PC-3 (cell line): ENCODE results near the gene HPDL. TPM values are rescaled to one million over a fixed set of nuclear protein-coding genes. Genes with fewer than 3 reads are reported as not detected.

Source experiments
- ATAC-seq: fragments of 200-7000 bp; cut with Tn5 transposase; 2 replicates; pipeline ENCODE4 v1.9.1; 2020; ENCODE audit warnings: mild to moderate bottlenecking, moderate library complexity
- BruUV-seq: library from RNA; stranded (reverse); fragments of 400-500 nt; replicated peaks from 2 replicates; lab custom pipeline; 2021; lab: Mats Ljungman, UMichigan
- CTCF ChIA-PET: fragments of 300-600 bp; sonication (Branson Sonifier 250); formaldehyde crosslinking; loops from one replicate; lab custom pipeline; 2022; ENCODE audit warnings: antibody characterized with exemption; lab: Charles Lee
- POLR2A ChIA-PET: fragments of 300-600 bp; sonication (Branson Sonifier 250); formaldehyde crosslinking; loops from one replicate; lab custom pipeline; 2022; ENCODE audit warnings: antibody characterized with exemption; ENCODE audit not compliant: unreplicated experiment; lab: Charles Lee
- DNase-seq: peaks from one replicate; pipeline ENCODE4 v3.0.0-alpha.2; 2015
- H2AFZ ChIP-seq: fragments of 300-600 bp; sonication (generic); 2 replicates; pipeline ENCODE4 v1.6.0; 2016; ENCODE audit warnings: antibody characterized with exemption, low read length
- H3F3A ChIP-seq: fragments of 300-600 bp; sonication (generic); one replicate; pipeline ENCODE4 v1.6.0; 2017; ENCODE audit warnings: antibody characterized with exemption, low read length, control low read depth, mild to moderate bottlenecking; ENCODE audit not compliant: unreplicated experiment
- H3K27ac ChIP-seq: fragments of 300-600 bp; sonication (generic); 2 replicates; pipeline ENCODE4 v1.5.1; 2016; ENCODE audit warnings: mild to moderate bottlenecking, low read length
- H3K27me3 ChIP-seq: fragments of 300-600 bp; sonication (generic); 2 replicates; pipeline ENCODE4 v1.6.1; 2016; ENCODE audit warnings: low read length, mixed read lengths
- H3K36me3 ChIP-seq: fragments of 300-600 bp; sonication (generic); 2 replicates; pipeline ENCODE4 v1.6.1; 2016; ENCODE audit warnings: low read depth, mixed run types, low read length, mixed read lengths
- H3K4me1 ChIP-seq: fragments of 300-600 bp; sonication (generic); 2 replicates; pipeline ENCODE4 v1.5.1; 2016; ENCODE audit warnings: low read length; ENCODE audit not compliant: insufficient read depth
- H3K4me2 ChIP-seq: fragments of 300-600 bp; sonication (generic); 2 replicates; pipeline ENCODE4 v1.6.0; 2016; ENCODE audit warnings: low read length
- H3K4me3 ChIP-seq: fragments of 300-600 bp; sonication (generic); 2 replicates; pipeline ENCODE4 v1.5.1; 2016; ENCODE audit warnings: mild to moderate bottlenecking, low read length, mixed read lengths
- H3K79me2 ChIP-seq: fragments of 300-600 bp; sonication (generic); 2 replicates; pipeline ENCODE4 v1.6.1; 2017; ENCODE audit warnings: low read length, mixed read lengths
- H3K9ac ChIP-seq: fragments of 300-600 bp; sonication (generic); 2 replicates; pipeline ENCODE4 v1.6.0; 2016; ENCODE audit warnings: mild to moderate bottlenecking, low read length
- H3K9me2 ChIP-seq: fragments of 300-600 bp; sonication (generic); replicated peaks from 2 replicates; pipeline ENCODE4 v1.6.1; 2016; ENCODE audit warnings: mixed run types, low read length, mixed read lengths
- H3K9me3 ChIP-seq: fragments of 300-600 bp; sonication (generic); 2 replicates; pipeline ENCODE4 v1.6.1; 2016; ENCODE audit warnings: low read length, mixed read lengths
- H4K20me1 ChIP-seq: fragments of 300-600 bp; sonication (generic); 2 replicates; pipeline ENCODE4 v1.6.1; 2016; ENCODE audit warnings: low read length, mixed read lengths
- EZH2 ChIP-seq: fragments of 300-600 bp; sonication (generic); IDR thresholded peaks from one replicate; pipeline ENCODE4 v1.6.1; 2017; ENCODE audit warnings: antibody characterized with exemption, mild to moderate bottlenecking, low read length; ENCODE audit not compliant: unreplicated experiment
- EZH2phosphoT487 ChIP-seq: fragments of 300-600 bp; sonication (generic); IDR thresholded peaks from 2 replicates; pipeline ENCODE4 v1.6.1; 2018; ENCODE audit warnings: mild to moderate bottlenecking, antibody characterized with exemption, low read length, borderline replicate concordance
- intact Hi-C: fragments of 100-400 bp; cut with micrococcal nuclease; formaldehyde crosslinking; loops from 2 replicates; pipeline ENCODE4 v1.9.0; 2023
- total RNA-seq: library from RNA; depleted of rRNA; stranded (reverse); fragments of >200 nt; gene quantifications from 2 replicates; pipeline ENCODE4 v1.2.3, GENCODE V29; 2014
- TF ChIP-seq, protein P1 (sequence below): fragments of 300-600 bp; sonication (generic); conservative IDR thresholded peaks from 2 replicates; pipeline ENCODE4 v1.5.1; 2017; ENCODE audit warnings: antibody characterized with exemption, low read depth, mild to moderate bottlenecking, low read length

The HPDL gene
- total RNA-seq, 1 experiment from 2014 or later: not detected

DNA sequence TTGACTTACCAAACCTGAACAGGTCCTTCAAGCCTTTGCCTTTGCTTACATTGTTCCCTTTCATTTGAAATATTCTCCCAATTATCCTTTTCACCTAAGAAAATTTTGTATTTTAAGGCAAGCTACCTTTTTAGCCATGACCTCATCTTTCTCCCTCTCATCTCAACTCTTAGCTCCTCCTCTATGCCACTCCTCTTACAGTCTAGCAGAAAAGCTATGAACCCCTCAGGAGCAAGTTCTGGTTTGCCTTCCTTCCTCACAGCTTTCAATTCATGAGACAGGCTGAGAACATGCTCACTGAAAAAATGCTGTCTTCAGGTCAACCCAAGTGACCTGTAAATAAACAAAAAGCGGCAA, 21.9 kb downstream of the HPDL start:
- CTCF ChIA-PET: no interaction called here
- no peaks in the 10 kb centered on the region for H3F3A ChIP-seq
- no peak overlapping the region for H3K9ac ChIP-seq
- H3K27ac ChIP-seq: no peak overlapping the region
- 0 out of 2 replicates have a peak, but pooled peaks cover 2% of the 10 kb centered on the region for H4K20me1 ChIP-seq
- no peaks in the 10 kb centered on the region for H3K9me2 ChIP-seq
- H3K36me3 ChIP-seq: peaks cover 14% of the 10 kb centered on the region
- no peak overlapping the region for H2AFZ ChIP-seq
- H3K79me2 ChIP-seq: no peaks in the 10 kb centered on the region
- intact Hi-C loops: no loop called here
- peaks cover 13% of the 10 kb centered on the region for H3K4me1 ChIP-seq
- TF ChIP-seq, protein P1, sequence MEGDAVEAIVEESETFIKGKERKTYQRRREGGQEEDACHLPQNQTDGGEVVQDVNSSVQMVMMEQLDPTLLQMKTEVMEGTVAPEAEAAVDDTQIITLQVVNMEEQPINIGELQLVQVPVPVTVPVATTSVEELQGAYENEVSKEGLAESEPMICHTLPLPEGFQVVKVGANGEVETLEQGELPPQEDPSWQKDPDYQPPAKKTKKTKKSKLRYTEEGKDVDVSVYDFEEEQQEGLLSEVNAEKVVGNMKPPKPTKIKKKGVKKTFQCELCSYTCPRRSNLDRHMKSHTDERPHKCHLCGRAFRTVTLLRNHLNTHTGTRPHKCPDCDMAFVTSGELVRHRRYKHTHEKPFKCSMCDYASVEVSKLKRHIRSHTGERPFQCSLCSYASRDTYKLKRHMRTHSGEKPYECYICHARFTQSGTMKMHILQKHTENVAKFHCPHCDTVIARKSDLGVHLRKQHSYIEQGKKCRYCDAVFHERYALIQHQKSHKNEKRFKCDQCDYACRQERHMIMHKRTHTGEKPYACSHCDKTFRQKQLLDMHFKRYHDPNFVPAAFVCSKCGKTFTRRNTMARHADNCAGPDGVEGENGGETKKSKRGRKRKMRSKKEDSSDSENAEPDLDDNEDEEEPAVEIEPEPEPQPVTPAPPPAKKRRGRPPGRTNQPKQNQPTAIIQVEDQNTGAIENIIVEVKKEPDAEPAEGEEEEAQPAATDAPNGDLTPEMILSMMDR: no peak
- TF ChIP-seq EZH2phosphoT487 (no peak), EZH2 (no peak)
- ATAC-seq: no peak
- no peak for DNase-seq
- no TSS peak for BruUV-seq
- no peak overlapping the region for H3K4me2 ChIP-seq
- H3K4me3 ChIP-seq: no peak overlapping the region
- H3K9me3 ChIP-seq: no peaks in the 10 kb centered on the region
- H3K27me3 ChIP-seq: no peaks in the 10 kb centered on the region
- POLR2A ChIA-PET: interaction anchor here (0.6 kb wide), 3 partner anchors 45 to 1002 kb away, joined by 3 to 19 read pairs (median 12); no protein-coding TSS in a partner anchor

- no peak for DNase-seq
- H3K9me3 ChIP-seq: no peaks in the 10 kb centered on the region
- H3K27ac ChIP-seq: no peak overlapping the region
- no peaks in the 10 kb centered on the region for H3K79me2 ChIP-seq
- peaks cover 9% of the 10 kb centered on the region for H3K36me3 ChIP-seq
- CTCF ChIA-PET: no interaction called here
- no peak overlapping the region for H3K4me3 ChIP-seq
- no peaks in the 10 kb centered on the region for H3F3A ChIP-seq
- POLR2A ChIA-PET: interaction anchor here (0.6 kb wide), 1 partner anchor 46 kb away, joined by 19 read pairs; no protein-coding TSS in a partner anchor
- no peaks in the 10 kb centered on the region for H3K9me2 ChIP-seq
- intact Hi-C loops: no loop called here
- TF ChIP-seq EZH2 (no peak), EZH2phosphoT487 (no peak)
- TF ChIP-seq, protein P1: no peak
- H3K27me3 ChIP-seq: no peaks in the 10 kb centered on the region
- peaks cover 13% of the 10 kb centered on the region for H3K4me1 ChIP-seq
- no peak for ATAC-seq
- H3K9ac ChIP-seq: no peak overlapping the region
- H4K20me1 ChIP-seq: no peaks in the 10 kb centered on the region
- H3K4me2 ChIP-seq: no peak overlapping the region
- H2AFZ ChIP-seq: no peak overlapping the region
- no TSS peak for BruUV-seq
These were observed 22.4 kb downstream of the HPDL start for GRCh38 chr1:45348966-45349677.

DNA sequence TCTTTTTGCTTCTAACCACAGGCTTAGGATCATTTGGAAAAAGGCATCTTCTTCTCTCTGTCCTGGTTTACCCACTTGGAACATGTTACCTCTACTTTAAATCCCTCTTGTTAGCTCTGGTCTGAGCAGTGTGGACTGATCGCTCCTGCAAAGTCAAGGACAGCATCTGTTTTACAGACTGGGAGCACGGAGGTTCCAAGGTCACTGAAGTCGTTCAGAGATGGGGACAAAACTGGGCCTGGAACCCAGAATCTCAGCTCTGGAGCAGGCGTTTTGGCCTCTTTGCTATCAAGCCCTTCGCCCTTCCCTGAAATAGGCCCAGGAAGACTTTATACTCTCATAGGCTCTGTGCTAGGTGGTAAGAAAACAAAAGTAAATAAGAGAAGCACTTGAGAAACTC, 24.8 kb downstream of the HPDL start:
- BruUV-seq: no TSS peak
- Histone ChIP-seq H3K9me2 (no peaks in the 10 kb centered on the region), H2AFZ (no peak overlapping the region), H3K4me3 (no peak overlapping the region), H3K4me1 (peaks cover 27% of the 10 kb centered on the region), H3K9me3 (no peaks in the 10 kb centered on the region), H3K27ac (no peak overlapping the region), H3K36me3 (no peaks in the 10 kb centered on the region), H3K27me3 (no peaks in the 10 kb centered on the region), H3K4me2 (no peak overlapping the region), H4K20me1 (no peaks in the 10 kb centered on the region), H3K9ac (no peak overlapping the region), H3K79me2 (no peaks in the 10 kb centered on the region), H3F3A (peaks cover 3% of the 10 kb centered on the region)
- DNase-seq (no peak), ATAC-seq (no peak)
- TF ChIP-seq, protein P1: no peak
- TF ChIP-seq EZH2: no peak
- TF ChIP-seq EZH2phosphoT487: no peak
- CTCF ChIA-PET: no interaction called here
- POLR2A ChIA-PET: interaction anchor here (0.5 to 0.7 kb wide), 2 partner anchors 11 to 48 kb away, joined by 4 to 8 read pairs; partner anchors contain the start of genes MUTYH and TOE1
- intact Hi-C loops: no loop called here
